IPS-NIHi7 (cell line): Measurements from ENCODE around the gene COL13A1.

Experiments
- DNase-seq: peaks from one replicate; pipeline ENCODE4 v3.0.0; 2012; ENCODE audit warnings: mixed read lengths; ENCODE audit errors: extremely low spot score

Gene COL13A1

DNA sequence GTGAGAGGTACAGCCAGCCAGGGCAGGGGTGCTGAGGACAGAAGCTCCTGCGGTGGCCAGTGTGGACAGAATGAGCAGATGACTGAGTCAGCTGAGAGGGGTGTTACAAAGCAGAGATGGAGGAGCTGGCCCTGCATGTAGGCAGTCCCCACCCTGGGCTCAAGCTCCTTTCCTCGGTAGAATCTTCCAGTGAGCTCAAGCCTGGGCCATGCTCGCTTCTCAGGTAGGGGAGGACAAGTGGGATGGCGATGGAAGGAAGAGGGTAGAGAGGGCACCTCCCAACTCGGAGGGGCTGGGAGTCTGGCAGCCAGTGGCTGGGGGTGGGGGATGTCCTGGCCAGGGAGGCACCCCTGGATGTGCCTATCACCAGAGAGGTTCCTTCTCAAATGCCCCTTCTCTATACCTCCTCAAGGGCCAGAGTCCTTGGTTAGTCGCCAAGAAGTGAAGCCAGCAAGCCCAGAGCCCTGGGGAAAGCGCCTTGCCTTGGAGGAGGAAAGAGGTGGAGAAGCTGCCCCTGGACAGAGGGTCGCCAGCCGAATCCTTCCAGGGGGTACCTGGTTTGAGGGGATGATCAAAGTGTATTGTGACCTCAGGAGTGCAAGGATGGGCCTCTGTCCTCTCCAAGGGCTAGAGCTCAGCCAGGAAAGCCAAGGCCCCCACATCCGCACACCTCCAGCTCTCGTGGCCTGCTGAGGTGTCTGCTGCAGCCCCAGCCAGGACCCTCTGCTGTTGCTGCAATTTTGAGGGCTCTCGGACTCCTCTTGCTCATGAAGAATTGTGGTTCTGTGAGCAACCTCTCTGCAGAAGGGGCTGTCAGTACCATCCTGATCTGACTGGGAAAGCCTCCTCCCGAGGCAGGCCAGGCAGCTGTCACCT, 162.4 kb downstream of the COL13A1 start:
- no peak for DNase-seq

DNA sequence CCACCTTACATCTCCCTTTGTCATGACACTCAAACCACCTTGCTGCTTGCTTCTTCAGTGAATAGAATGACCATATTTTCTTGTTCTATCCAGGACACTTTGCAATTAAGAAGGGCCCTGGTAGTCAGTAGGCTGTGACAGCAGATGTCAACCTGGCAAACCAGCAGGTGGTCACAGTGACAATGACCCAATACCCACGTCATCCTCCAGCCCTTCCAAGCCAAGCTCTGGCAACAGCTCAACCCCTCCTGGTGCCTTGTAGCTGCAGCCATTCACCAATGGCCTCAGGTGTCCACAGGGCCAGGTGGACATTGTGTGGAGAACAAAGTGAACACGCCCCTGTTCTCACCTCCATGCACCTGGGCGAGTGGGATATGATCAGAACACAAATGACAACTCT, 163.4 kb downstream of the COL13A1 start:
- DNase-seq: no peak

DNA sequence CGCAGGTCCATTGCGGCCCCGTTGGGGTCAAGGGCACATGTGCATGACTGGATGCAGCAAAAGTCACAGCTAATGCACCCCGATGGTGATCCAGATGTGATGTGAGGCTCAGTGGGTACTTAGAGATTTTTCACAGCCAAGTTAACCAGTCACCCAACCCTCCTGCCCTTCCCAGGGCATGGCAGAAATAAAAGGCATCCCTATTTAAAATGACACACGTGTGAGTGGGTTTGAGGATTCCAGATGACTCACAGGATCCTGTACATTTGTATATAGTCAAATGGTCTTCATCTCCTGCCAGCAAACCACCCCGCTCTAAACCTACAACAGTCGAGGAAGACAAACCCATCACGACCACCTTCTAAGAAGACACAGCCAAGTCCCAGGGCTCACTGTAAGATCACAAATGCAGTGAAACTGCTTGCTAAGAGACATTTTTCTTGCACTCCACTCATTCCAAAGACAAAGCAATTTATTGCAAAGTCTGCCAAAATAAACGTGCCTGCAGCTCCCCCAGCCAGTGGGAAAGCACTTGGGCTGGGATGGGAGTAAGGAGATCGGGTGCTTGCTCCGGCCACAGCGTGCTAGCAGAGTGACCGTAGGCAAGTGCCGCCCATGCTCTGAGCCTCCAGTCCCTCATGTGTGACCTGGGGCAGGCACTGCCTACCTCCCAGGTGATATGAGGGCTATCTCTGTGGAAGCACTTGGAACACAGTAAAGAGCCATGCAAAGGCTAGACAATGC, 164.4 kb downstream of the COL13A1 start:
- DNase-seq: peak; percentile 5

GRCh38 chr10:69968830-69969229, 167.1 kb downstream of the COL13A1 start:
- peak; percentile 60 for DNase-seq

GRCh38 chr10:69969977-69970376, 168.3 kb downstream of the COL13A1 start:
- no peak for DNase-seq

- no peak for DNase-seq
Measured at GRCh38 chr10:69972981-69973397, 171.3 kb downstream of the COL13A1 start.

GRCh38 chr10:69973678-69974077, 172.0 kb downstream of the COL13A1 start:
- no peak for DNase-seq

DNA sequence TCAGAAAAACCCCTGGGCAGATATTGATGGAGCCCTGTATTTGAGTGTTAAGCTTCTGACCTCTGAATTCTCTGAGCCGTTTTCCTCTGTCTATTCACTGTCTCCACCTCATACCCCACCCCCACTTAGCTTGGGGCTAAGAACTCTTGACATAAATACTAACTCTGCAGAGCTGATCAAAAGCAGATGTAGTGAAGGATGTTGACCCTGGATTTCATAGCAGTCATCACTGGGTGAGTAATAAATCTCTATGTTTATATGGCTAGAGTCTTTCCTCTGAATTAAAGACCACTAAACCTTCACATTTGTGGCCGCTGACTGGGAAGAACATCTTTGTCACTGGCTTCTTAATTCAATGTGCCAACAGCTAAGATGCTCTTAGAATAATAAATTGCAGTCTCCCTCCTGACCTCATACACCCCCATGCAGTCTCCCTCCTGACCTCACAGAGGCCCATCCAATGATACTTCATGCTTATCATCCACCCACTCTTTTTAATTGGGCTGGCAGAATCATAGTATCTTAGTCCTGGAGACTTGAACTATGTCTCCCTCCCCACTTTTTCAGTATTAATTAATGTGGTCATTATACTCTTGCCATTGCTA, 172.9 kb downstream of the COL13A1 start:
- DNase-seq: no peak

DNA sequence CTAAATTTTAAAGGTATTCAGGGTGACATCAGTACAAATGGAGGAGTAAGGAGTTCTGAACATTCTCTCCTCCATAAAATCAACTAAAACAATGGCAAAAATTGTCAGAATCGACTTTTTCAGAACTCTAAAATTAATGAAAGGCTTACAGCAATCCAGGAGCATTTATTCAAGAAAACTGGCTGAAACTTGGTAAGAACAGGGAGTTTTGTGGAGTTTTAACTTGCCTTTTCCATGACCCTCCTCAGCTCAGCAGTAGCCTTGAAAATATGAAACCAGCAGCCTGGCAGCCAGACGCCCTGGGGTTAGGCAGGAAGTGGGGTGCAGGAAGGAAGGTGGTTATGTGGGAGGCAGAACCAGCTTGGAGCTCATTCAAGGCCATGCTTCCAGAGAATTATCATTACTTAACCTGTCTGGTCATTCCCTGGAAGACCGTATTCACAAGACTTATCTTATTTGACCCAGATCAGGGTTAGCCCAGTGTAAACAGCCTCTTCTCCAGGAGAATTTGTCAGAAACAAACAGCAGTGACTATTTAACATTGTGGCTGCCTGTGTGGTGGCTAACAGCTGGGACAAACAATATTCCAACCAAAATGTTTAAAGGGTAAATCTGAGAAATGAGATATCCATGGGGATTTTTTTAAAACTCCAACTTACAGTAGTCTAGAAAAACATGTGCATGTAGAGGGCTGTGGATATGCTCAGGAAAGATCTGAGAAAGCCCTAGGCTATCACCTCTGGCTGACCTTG, 175.3 kb downstream of the COL13A1 start:
- DNase-seq: no peak

GRCh38 chr10:69979174-69979573, 177.5 kb downstream of the COL13A1 start:
- DNase-seq: no peak

- no peak for DNase-seq
Measured at GRCh38 chr10:69980672-69981071, 179.0 kb downstream of the COL13A1 start.

DNA sequence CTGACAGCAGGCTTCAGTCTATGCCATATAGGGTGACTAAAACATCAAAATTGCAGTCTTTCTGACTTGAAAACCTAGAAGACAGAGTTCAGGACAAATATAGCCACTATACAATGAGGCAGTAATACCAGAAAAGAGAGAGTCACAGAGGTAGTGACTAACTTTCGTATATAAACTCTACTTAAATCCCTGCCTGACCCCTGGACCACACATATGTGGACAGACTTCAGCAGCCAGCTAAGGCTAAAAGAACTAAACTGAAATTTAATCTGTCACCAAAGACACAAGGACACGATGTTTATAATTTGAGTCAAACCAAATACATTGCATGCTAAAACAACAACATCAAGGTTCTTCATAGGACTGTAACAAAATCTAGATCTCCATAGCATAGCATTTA, 186.4 kb downstream of the COL13A1 start:
- no peak for DNase-seq

GRCh38 chr10:69991151-69991550, 189.4 kb downstream of the COL13A1 start:
- DNase-seq: no peak

- peak; percentile 63 for DNase-seq
Measured at GRCh38 chr10:69994262-69994661, 192.6 kb downstream of the COL13A1 start.

- no peak for DNase-seq
Measured at GRCh38 chr10:69996611-69997010, 194.9 kb downstream of the COL13A1 start.

- DNase-seq: no peak
Measured at GRCh38 chr10:70000262-70000661, 198.6 kb downstream of the COL13A1 start.

- DNase-seq: no peak
Measured at GRCh38 chr10:70007116-70007820, 205.6 kb downstream of the COL13A1 start.
